Type B pancreatic cell (in vitro differentiated cells): Measurements from ENCODE around the gene ADAP2. TPM values are rescaled to one million over a fixed set of nuclear protein-coding genes. Genes with fewer than 3 reads are reported as not detected.

Source experiments
- DNase-seq: peaks from one replicate; pipeline ENCODE4 v3.0.0; 2021; ENCODE audit warnings: mixed read lengths; ENCODE audit not compliant: unreplicated experiment; ENCODE audit errors: extremely low spot score
- H3K27ac Mint-ChIP-seq: 2 replicates; pipeline ENCODE4 v1.8.0; 2021; ENCODE audit warnings: mild to moderate bottlenecking, mixed read lengths
- H3K27me3 Mint-ChIP-seq: 2 replicates; pipeline ENCODE4 v1.8.0; 2021; ENCODE audit warnings: mixed read lengths
- H3K36me3 Mint-ChIP-seq: 2 replicates; pipeline ENCODE4 v1.8.0; 2021; ENCODE audit warnings: mixed read lengths
- H3K4me1 Mint-ChIP-seq: one replicate; pipeline ENCODE4 v1.8.0; 2021; ENCODE audit warnings: mixed read lengths; ENCODE audit not compliant: unreplicated experiment
- H3K4me3 Mint-ChIP-seq: 2 replicates; pipeline ENCODE4 v1.8.0; 2021; ENCODE audit warnings: mild to moderate bottlenecking, mixed read lengths
- H3K9me3 Mint-ChIP-seq: 2 replicates; pipeline ENCODE4 v1.8.0; 2021; ENCODE audit warnings: mixed read lengths
- total RNA-seq: library from RNA; stranded (reverse); gene quantifications from 2 replicates; pipeline ENCODE4 v1.2.1, GENCODE V29; 2021; ENCODE audit warnings: low replicate concordance
- TF ChIP-seq, protein P1 (sequence below): fragments of 200-600 bp; sonication (generic); conservative IDR thresholded peaks from 2 replicates; pipeline ENCODE4 v1.5.0; 2021; ENCODE audit warnings: antibody characterized with exemption, mild to moderate bottlenecking

ADAP2 gene
- total RNA-seq, 1 donor from 2014 or later, result 1.4 TPM

DNA sequence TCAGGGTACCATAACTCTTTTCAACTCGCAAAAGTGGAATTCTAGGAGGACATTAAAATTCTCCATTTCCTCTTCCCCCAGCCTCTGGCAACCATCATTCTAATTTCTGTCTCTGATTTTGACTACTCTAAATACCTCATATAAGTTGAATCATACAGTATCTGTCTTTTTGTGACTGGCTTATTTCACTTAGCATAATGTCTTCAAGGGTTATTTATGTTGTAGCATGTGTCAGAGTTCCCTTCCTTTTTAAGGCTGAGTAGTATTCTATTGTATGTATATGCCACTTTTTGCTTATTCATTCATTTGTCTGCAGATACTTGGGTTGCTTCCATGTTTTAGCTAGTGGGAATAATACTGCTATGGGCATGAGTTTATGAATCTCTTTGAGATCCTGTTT lies 61.1 kb downstream of the ADAP2 start:
- TF ChIP-seq, protein P1, sequence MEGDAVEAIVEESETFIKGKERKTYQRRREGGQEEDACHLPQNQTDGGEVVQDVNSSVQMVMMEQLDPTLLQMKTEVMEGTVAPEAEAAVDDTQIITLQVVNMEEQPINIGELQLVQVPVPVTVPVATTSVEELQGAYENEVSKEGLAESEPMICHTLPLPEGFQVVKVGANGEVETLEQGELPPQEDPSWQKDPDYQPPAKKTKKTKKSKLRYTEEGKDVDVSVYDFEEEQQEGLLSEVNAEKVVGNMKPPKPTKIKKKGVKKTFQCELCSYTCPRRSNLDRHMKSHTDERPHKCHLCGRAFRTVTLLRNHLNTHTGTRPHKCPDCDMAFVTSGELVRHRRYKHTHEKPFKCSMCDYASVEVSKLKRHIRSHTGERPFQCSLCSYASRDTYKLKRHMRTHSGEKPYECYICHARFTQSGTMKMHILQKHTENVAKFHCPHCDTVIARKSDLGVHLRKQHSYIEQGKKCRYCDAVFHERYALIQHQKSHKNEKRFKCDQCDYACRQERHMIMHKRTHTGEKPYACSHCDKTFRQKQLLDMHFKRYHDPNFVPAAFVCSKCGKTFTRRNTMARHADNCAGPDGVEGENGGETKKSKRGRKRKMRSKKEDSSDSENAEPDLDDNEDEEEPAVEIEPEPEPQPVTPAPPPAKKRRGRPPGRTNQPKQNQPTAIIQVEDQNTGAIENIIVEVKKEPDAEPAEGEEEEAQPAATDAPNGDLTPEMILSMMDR, result no peak
- H3K27me3 Mint-ChIP-seq, result no peaks in the 10 kb centered on the region
- H3K36me3 Mint-ChIP-seq, result peaks cover 16% of the 10 kb centered on the region
- H3K9me3 Mint-ChIP-seq, result peaks cover 4% of the 10 kb centered on the region
- DNase-seq, result no peak
- H3K4me3 Mint-ChIP-seq, result no peak overlapping the region
- no peak overlapping the region for H3K27ac Mint-ChIP-seq
- peaks cover 4% of the 10 kb centered on the region for H3K4me1 Mint-ChIP-seq

DNA sequence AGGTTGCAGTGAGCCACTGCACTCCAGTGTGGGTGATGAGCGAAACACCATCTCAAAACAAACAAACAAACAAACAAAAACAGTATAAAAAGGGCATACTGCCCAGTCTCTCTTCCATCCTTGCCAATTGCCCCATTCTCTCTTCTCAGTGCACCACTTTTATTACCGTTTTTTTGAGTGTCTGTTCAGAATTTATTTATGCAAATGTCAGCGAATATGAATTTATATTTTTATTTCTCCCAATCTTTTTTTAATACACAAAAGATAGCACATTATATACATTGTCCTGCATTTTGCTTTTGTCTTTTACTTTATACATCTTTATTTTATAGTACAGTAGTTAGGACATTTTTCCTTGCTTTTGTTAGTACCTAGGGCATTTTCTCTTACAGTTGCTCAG lies 68.7 kb downstream of the ADAP2 start:
- H3K9me3 Mint-ChIP-seq, result no peaks in the 10 kb centered on the region
- no peak overlapping the region for H3K4me3 Mint-ChIP-seq
- TF ChIP-seq, protein P1, result no peak
- H3K36me3 Mint-ChIP-seq, result peaks cover 10% of the 10 kb centered on the region
- DNase-seq, result no peak
- H3K27ac Mint-ChIP-seq, result no peak overlapping the region
- no peaks in the 10 kb centered on the region for H3K27me3 Mint-ChIP-seq
- no peaks in the 10 kb centered on the region for H3K4me1 Mint-ChIP-seq

DNA sequence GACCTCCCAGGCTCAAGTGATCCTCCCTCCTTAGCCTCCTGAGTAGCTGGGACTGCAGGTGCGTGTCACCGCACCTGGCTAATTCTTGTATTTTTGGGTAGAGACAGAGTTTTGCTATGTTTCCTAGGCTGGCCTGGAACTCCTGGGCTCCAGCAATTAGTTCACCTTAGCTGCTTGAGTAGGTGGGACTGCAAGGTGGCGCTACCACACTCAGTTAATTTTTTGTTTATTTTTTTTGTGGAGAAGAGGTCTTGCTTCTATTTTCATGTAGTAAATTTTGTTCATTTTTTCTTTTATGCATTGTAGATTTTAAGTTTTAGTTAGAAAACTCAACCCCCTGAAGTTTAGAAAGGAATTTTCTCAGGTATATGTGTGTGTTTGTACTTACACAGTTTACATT lies 70.8 kb downstream of the ADAP2 start:
- H3K4me3 Mint-ChIP-seq, result no peak overlapping the region
- no peaks in the 10 kb centered on the region for H3K27me3 Mint-ChIP-seq
- H3K4me1 Mint-ChIP-seq, result no peaks in the 10 kb centered on the region
- no peak for DNase-seq
- no peak overlapping the region for H3K27ac Mint-ChIP-seq
- TF ChIP-seq, protein P1, result no peak
- H3K9me3 Mint-ChIP-seq, result no peaks in the 10 kb centered on the region
- H3K36me3 Mint-ChIP-seq, result peaks cover 17% of the 10 kb centered on the region

DNA sequence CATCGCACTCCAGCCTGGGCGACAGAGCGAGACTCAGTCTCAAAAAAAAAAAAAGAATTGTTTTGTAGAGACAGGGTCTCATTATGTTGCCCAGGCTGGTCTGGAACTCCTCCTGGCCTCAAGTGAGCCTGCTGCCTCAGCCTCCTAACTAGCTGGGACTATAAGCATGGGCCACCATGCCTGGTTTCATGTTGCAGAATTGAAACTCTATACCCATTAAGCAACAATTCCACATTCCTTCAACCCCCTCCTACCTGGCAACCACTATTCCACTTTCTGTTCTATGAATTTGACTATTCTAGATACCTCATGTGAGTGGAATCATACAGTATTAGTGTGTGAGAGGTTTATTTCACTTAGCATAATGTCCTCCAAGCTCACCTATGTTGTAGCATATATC lies 73.6 kb downstream of the ADAP2 start:
- H3K4me3 Mint-ChIP-seq, result no peak overlapping the region
- TF ChIP-seq, protein P1, result no peak
- H3K4me1 Mint-ChIP-seq, result no peaks in the 10 kb centered on the region

DNA sequence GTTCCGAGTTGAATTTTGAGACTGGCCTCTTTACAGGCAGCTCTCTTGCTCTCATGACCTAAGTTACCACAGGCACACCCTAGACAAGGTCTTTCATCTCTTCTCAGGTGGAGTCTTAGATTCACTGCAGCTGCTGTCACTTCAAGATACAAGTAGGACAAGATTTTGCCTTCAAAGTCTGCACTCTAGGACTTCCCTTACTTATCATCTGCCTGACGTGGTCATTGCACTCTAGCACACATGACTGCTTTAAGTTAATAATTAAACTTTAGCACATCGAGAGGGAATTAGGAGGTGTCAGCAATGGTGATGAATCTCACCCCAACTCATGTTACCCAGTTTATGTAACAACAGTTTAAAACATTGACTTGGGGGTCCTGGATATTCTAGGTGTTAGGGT lies 74.7 kb downstream of the ADAP2 start:
- TF ChIP-seq, protein P1, result no peak
- peaks cover 28% of the 10 kb centered on the region for H3K36me3 Mint-ChIP-seq
- H3K4me3 Mint-ChIP-seq, result no peak overlapping the region
- H3K4me1 Mint-ChIP-seq, result no peaks in the 10 kb centered on the region
- H3K27me3 Mint-ChIP-seq, result no peaks in the 10 kb centered on the region
- H3K27ac Mint-ChIP-seq, result peak overlapping the region; percentile 36
- no peaks in the 10 kb centered on the region for H3K9me3 Mint-ChIP-seq
- DNase-seq, result no peak

More for the DNA sequence above, 73.6 kb downstream of the ADAP2 start:
- Mint-ChIP-seq H3K36me3 (peaks cover 32% of the 10 kb centered on the region), H3K27me3 (no peaks in the 10 kb centered on the region), H3K9me3 (no peaks in the 10 kb centered on the region), H3K27ac (no peak overlapping the region)
- DNase-seq, result no peak

DNA sequence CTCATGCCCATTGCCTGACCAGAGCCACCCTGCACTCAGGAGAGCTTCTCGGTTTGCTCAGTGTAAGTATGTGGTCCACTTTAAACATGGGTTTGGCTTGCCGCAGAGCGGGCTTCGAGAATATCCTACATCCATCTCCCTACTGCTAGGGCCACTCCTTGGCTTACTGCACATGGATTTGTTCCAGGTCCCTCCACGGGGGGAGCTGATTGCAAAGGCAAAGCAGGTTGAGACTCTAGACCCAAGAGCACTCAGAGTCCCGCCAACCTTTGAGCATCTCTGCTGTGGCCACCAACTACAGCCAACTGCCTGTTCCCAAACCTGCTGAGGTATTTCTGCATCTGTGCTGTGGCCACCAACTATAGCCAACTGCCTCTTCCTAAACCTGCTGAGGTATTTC lies 75.5 kb downstream of the ADAP2 start:
- Mint-ChIP-seq H3K27ac (peak overlapping the region; percentile 41), H3K9me3 (no peaks in the 10 kb centered on the region), H3K4me3 (no peak overlapping the region), H3K4me1 (no peaks in the 10 kb centered on the region), H3K27me3 (no peaks in the 10 kb centered on the region), H3K36me3 (peaks cover 34% of the 10 kb centered on the region)
- no peak for DNase-seq
- TF ChIP-seq, protein P1, result no peak
